ENCODE results near the gene CYP1A2. TPM values are rescaled to one million over a fixed set of nuclear protein-coding genes. Genes with fewer than 3 reads are reported as not detected.

The CYP1A2 gene
- total and polyA plus RNA-seq, 2 of the 13 experiments (the other 11 are each of a cell fraction or from before 2014, with no cell fraction given), result 0.07 TPM; not detected in 1

- H3K4me3 ChIP-seq (replicated peaks in 1 of 3; ENCODE audit: insufficient read depth in 1 of 3, low read depth in 2 of 3, low read length in 3 of 3), result peak overlapping the region in 1 of 3 experiments; percentile 61; a peak in 2 of 6 replicates
- no peak overlapping the region for H2AFZ ChIP-seq (ENCODE audit: low read length)
- ChIA-PET POLR2A (interaction anchor here (0.6 to 2.5 kb wide), 14 partner anchors 10 to 288 kb away, joined by 3 to 36 read pairs (median 4); no protein-coding TSS in a partner anchor), CTCF (ENCODE audit: low intra/inter-chr PET ratio, low total read pairs) (no interaction called here)
- no peaks in the 10 kb centered on the region for H4K20me1 ChIP-seq (ENCODE audit: insufficient read depth, low read length)
- peak overlapping the region; percentile 57 for H3K9ac ChIP-seq (ENCODE audit: insufficient read depth, low read depth, low read length)
- no peaks in the 10 kb centered on the region for H3K9me3 ChIP-seq (ENCODE audit: low read length)
- in situ Hi-C loops (cut with HindIII; ENCODE audit: extremely low pct_ligation_motif_present, low pct_unique_long_range_greater_than_20kb), result no loop called here
- peak; percentile 87 for ATAC-seq
- FAIRE-seq, result peak; percentile 95
- no peaks in the 10 kb centered on the region for H3K36me3 ChIP-seq (replicated peaks in 1 of 2; ENCODE audit: control insufficient read depth in 1 of 2, insufficient read depth in 2 of 2, low read length in 2 of 2)
- H3K4me2 ChIP-seq (ENCODE audit: low read depth, low read length), result peak overlapping the region; percentile 81
- no peaks in the 10 kb centered on the region for H3K27me3 ChIP-seq (ENCODE audit: control insufficient read depth in 1 of 2, insufficient read depth in 2 of 2, low read length in 2 of 2)
- H3K79me2 ChIP-seq (ENCODE audit: insufficient read depth, low read length), result no peaks in the 10 kb centered on the region
- 28% methylated on average over 7 of the region's 7 CpGs for WGBS (ENCODE audit: low lambda C conversion rate)
- no TSS peak for BruUV-seq (replicated peaks)
- peak; percentile 84 for DNase-seq (ENCODE audit: low spot score)
- peak overlapping the region; percentile 84 for H3K27ac ChIP-seq (ENCODE audit: extremely low read length, insufficient read depth, low read length)
- peaks cover 68% of the 10 kb centered on the region for H3K4me1 ChIP-seq (ENCODE audit: insufficient read depth, low read length)
- intact Hi-C loops (cut with micrococcal nuclease; ENCODE audit: unreplicated experiment), result no loop called here
- TF ChIP-seq ZNF10 (CRISPR knock-in tag; IDR thresholded peaks at IDR 0.05; ENCODE audit: borderline replicate concordance, low read depth) (no peak), ZNF772 (CRISPR knock-in tag; IDR thresholded peaks at IDR 0.05) (peak; percentile 31; the same call in 1 of the 2 replicates), GTF3A (CRISPR knock-in tag; conservative IDR thresholded peaks at IDR 0.05) (no peak), ZNF280B (CRISPR knock-in tag; IDR thresholded peaks at IDR 0.05; ENCODE audit: borderline replicate concordance) (peak; percentile 10; the same call in 1 of the 2 replicates), SIX1 (CRISPR knock-in tag; IDR thresholded peaks at IDR 0.05; ENCODE audit: borderline replicate concordance) (peak; percentile 41; the same call in 1 of the 2 replicates), ZNF713 (CRISPR knock-in tag; IDR thresholded peaks at IDR 0.05) (no peak), MBD4 (IDR thresholded peaks at IDR 0.05; ENCODE audit: borderline replicate concordance, low read length) (no peak), SOX6 (IDR thresholded peaks at IDR 0.05) (no peak), SOX6 (CRISPR knock-in tag; IDR thresholded peaks at IDR 0.05) (peak; percentile 94), ZNF7 (CRISPR knock-in tag; IDR thresholded peaks at IDR 0.05) (no peak), POLR2G (IDR thresholded peaks at IDR 0.05; ENCODE audit: low read depth, low read length) (no peak), PRPF4 (IDR thresholded peaks at IDR 0.05; ENCODE audit: low read depth, low read length, poor library complexity, severe bottlenecking) (no peak), KDM5A (IDR thresholded peaks at IDR 0.05; ENCODE audit: borderline replicate concordance, low read length) (no peak), NFYB (CRISPR knock-in tag; IDR thresholded peaks at IDR 0.05) (no peak), MAFK (conservative IDR thresholded peaks at IDR 0.05 in 1 of 2, IDR thresholded peaks at IDR 0.05 in 1 of 2; ENCODE audit: low read length in 2 of 2) (no peak), ZNF264 (CRISPR knock-in tag; IDR thresholded peaks at IDR 0.05) (peak; percentile 92), ZNF605 (CRISPR knock-in tag; IDR thresholded peaks at IDR 0.05) (no peak), MED13 (CRISPR knock-in tag; IDR thresholded peaks at IDR 0.05) (no peak), KDM5B (CRISPR knock-in tag; IDR thresholded peaks at IDR 0.05; ENCODE audit: borderline replicate concordance) (peak; percentile 41; the same call in 1 of the 2 replicates), KDM2A (CRISPR knock-in tag; IDR thresholded peaks at IDR 0.05; ENCODE audit: borderline replicate concordance, low read depth) (peak; percentile 45; the same call in 1 of the 2 replicates), ZNF441 (CRISPR knock-in tag; IDR thresholded peaks at IDR 0.05; ENCODE audit: borderline replicate concordance) (0 out of 2 replicates have a peak, but pooled peaks have one; percentile 59), ISX (CRISPR knock-in tag; conservative IDR thresholded peaks at IDR 0.05) (no peak), SMAD1 (CRISPR knock-in tag; IDR thresholded peaks at IDR 0.05; ENCODE audit: borderline replicate concordance, low read depth) (no peak)
- TF ChIP-seq, protein P1, sequence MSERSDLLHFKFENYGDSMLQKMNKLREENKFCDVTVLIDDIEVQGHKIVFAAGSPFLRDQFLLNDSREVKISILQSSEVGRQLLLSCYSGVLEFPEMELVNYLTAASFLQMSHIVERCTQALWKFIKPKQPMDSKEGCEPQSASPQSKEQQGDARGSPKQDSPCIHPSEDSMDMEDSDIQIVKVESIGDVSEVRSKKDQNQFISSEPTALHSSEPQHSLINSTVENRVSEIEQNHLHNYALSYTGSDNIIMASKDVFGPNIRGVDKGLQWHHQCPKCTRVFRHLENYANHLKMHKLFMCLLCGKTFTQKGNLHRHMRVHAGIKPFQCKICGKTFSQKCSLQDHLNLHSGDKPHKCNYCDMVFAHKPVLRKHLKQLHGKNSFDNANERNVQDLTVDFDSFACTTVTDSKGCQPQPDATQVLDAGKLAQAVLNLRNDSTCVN (CRISPR knock-in tag; IDR thresholded peaks at IDR 0.05; ENCODE audit: borderline replicate concordance), result no peak
Measured at GRCh38 chr15:74730619-74731316, 17.9 kb upstream of the CYP1A2 start.
